HG03457 (cell line): ENCODE results near the gene NDUFA9.

Experiments
- ATAC-seq: cut with Tn5 transposase; IDR thresholded peaks from one replicate; pipeline ENCODE4 v1.9.1; 2021; ENCODE audit warnings: moderate number of reproducible peaks; ENCODE audit not compliant: unreplicated experiment

The NDUFA9 gene

DNA sequence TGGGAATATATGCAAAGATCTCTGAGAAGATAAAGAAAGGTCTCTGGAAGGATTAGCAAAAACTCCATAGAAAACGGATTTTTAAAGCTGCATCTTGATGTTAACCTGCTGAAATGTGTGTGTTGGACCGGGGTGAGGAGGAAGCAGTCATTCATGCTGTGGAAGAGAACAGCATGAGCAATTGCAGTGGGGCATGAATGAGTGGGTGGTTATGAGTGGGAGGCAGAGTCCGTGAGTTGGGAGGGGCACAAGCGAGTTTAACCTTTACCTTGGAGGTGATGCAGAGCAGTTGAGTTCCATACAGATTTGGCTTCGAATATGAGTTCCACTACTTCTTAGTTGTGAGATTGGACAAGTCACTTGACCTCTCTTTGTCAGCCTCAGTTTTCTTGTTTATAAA, 41.8 kb downstream of the NDUFA9 start:
- no peak for ATAC-seq
